PC-3 (cell line): ENCODE data around the gene EIF3D.

Experiments
- EZH2phosphoT487 ChIP-seq: fragments of 300-600 bp; sonication (generic); IDR thresholded peaks from 2 replicates; pipeline ENCODE4 v1.6.1; 2018; ENCODE audit warnings: mild to moderate bottlenecking, antibody characterized with exemption, low read length, borderline replicate concordance
- TF ChIP-seq, protein P1 (sequence below): fragments of 300-600 bp; sonication (generic); conservative IDR thresholded peaks from 2 replicates; pipeline ENCODE4 v1.5.1; 2017; ENCODE audit warnings: antibody characterized with exemption, low read depth, mild to moderate bottlenecking, low read length

DNA sequence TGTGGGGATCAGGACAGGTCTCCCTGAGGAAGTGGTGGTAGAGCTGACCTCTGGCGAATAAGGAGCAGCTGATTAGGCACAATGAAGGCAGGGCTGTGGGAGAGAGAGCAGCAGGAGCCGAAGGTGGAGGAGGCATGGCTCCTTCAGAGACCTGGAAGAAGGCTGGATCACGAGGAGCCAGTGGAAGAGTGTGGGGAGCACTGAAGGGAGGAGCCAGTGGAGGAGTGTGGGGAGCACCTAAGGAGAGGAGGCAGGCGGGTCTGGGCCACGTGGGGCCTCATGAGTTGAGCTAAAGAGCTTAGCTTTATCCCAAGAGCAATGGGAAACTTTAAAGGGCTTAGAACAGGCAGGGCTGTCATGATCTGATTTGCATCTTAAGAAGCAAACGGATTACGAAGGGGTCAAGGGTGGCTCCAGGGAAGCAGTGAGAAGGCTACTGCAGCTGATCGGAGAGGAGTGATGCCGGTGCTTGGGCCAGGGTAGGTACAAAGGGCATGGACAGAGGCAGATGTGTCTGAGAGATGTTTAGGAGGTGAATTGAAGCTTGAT, 44.9 kb upstream of the EIF3D start:
- TF ChIP-seq, protein P1, sequence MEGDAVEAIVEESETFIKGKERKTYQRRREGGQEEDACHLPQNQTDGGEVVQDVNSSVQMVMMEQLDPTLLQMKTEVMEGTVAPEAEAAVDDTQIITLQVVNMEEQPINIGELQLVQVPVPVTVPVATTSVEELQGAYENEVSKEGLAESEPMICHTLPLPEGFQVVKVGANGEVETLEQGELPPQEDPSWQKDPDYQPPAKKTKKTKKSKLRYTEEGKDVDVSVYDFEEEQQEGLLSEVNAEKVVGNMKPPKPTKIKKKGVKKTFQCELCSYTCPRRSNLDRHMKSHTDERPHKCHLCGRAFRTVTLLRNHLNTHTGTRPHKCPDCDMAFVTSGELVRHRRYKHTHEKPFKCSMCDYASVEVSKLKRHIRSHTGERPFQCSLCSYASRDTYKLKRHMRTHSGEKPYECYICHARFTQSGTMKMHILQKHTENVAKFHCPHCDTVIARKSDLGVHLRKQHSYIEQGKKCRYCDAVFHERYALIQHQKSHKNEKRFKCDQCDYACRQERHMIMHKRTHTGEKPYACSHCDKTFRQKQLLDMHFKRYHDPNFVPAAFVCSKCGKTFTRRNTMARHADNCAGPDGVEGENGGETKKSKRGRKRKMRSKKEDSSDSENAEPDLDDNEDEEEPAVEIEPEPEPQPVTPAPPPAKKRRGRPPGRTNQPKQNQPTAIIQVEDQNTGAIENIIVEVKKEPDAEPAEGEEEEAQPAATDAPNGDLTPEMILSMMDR = no peak
- no peak for TF ChIP-seq EZH2phosphoT487
